Fibroblast of pulmonary artery (primary cell): ENCODE measurements around the gene YAF2.
A peak's percentile ranks its signal among the peaks of the same experiment; 100 is the strongest.
"Not testable (repeated sequence)": the region's sequence is repeated elsewhere in the genome, so short reads cannot be mapped to it uniquely, and the experiment has no call there.

Experiments used
- DNase-seq: peaks from one replicate; pipeline ENCODE4 v3.0.0-alpha.2; 2010; ENCODE audit warnings: low read depth
- H3K4me3 ChIP-seq: replicated peaks from 2 replicates; pipeline ENCODE4 v1.5.1; 2011; ENCODE audit warnings: low read depth, mild to moderate bottlenecking, control low read depth, low read length, moderate library complexity
- CTCF ChIP-seq: IDR thresholded peaks from 2 replicates; pipeline ENCODE4 v1.5.1; 2011; ENCODE audit warnings: mild to moderate bottlenecking, control low read depth, low read length, inconsistent platforms; ENCODE audit errors: missing control alignments

The YAF2 gene

GRCh38 chr12:42236017-42236416 is 2.0 kb downstream of the YAF2 start:
- H3K4me3 ChIP-seq: peak overlapping the region; percentile 74

GRCh38 chr12:42235426-42235825 is 2.6 kb downstream of the YAF2 start:
- no peak for TF ChIP-seq CTCF
- H3K4me3 ChIP-seq: no peak overlapping the region
- no peak for DNase-seq

More at GRCh38 chr12:42236017-42236416, 2.0 kb downstream of the YAF2 start:
- TF ChIP-seq CTCF: no peak
- no peak for DNase-seq

GRCh38 chr12:42234970-42235369 is 3.1 kb downstream of the YAF2 start:
- no peak for TF ChIP-seq CTCF
- no peak for DNase-seq
- no peak overlapping the region for H3K4me3 ChIP-seq

- not testable (repeated sequence) for DNase-seq, H3K4me3 ChIP-seq
These were observed 10.5 kb downstream of the YAF2 start for GRCh38 chr12:42227525-42227924.

- DNase-seq, H3K4me3 ChIP-seq: not testable (repeated sequence)
These were observed 13.5 kb downstream of the YAF2 start for GRCh38 chr12:42224501-42224900.

GRCh38 chr12:42222724-42223123 is 15.3 kb downstream of the YAF2 start:
- DNase-seq: no peak
- no peak for TF ChIP-seq CTCF
- no peak overlapping the region for H3K4me3 ChIP-seq

- no peak for TF ChIP-seq CTCF
These were observed 16.3 kb downstream of the YAF2 start for GRCh38 chr12:42221726-42222125.

GRCh38 chr12:42217656-42218055 is 20.4 kb downstream of the YAF2 start:
- H3K4me3 ChIP-seq: no peak overlapping the region
- no peak for TF ChIP-seq CTCF
- no peak for DNase-seq

More at GRCh38 chr12:42221726-42222125, 16.3 kb downstream of the YAF2 start:
- no peak for DNase-seq
- no peak overlapping the region for H3K4me3 ChIP-seq
